ENCODE results near the gene DARS1.

GRCh38 chr2:136028001-136028400, 42.6 kb upstream of the DARS1 start:
- TF ChIP-seq ZSCAN20 (CRISPR knock-in tag; IDR thresholded peaks at IDR 0.05; ENCODE audit: borderline replicate concordance): no peak
- no peak for TF ChIP-seq ADNP (CRISPR knock-in tag; IDR thresholded peaks at IDR 0.05)
